Raji (cell line): ENCODE results near the gene DTD2.

Source experiments
- POLR2A ChIP-seq: IDR thresholded peaks from 2 replicates; pipeline ENCODE4 v1.6.1; 2011; ENCODE audit warnings: low read depth, low read length, control low read depth; ENCODE audit not compliant: insufficient read depth

The DTD2 gene

GRCh38 chr14:31457665-31458659 is 656 bp upstream of the DTD2 start:
- TF ChIP-seq POLR2A = no peak

GRCh38 chr14:31449971-31450610 is 7.2 kb downstream of the DTD2 start:
- TF ChIP-seq POLR2A = no peak

- no peak for TF ChIP-seq POLR2A
Measured at GRCh38 chr14:31449136-31449535, 8.2 kb downstream of the DTD2 start.

- no peak for TF ChIP-seq POLR2A
Measured at GRCh38 chr14:31445703-31446102, 11.6 kb downstream of the DTD2 start.

- no peak for TF ChIP-seq POLR2A
Measured at GRCh38 chr14:31442284-31442683, 15.0 kb downstream of the DTD2 start.

- TF ChIP-seq POLR2A = no peak
Measured at GRCh38 chr14:31441273-31442111, 15.8 kb downstream of the DTD2 start.

GRCh38 chr14:31440280-31440679 is 17.0 kb downstream of the DTD2 start:
- no peak for TF ChIP-seq POLR2A

GRCh38 chr14:31439561-31439960 is 17.7 kb downstream of the DTD2 start:
- TF ChIP-seq POLR2A = no peak

GRCh38 chr14:31435276-31435675 is 22.0 kb downstream of the DTD2 start:
- TF ChIP-seq POLR2A = no peak

GRCh38 chr14:31430634-31431264 is 26.6 kb downstream of the DTD2 start:
- TF ChIP-seq POLR2A = no peak

GRCh38 chr14:31429791-31430190 is 27.5 kb downstream of the DTD2 start:
- TF ChIP-seq POLR2A = no peak

GRCh38 chr14:31428011-31428410 is 29.3 kb downstream of the DTD2 start:
- TF ChIP-seq POLR2A = no peak

GRCh38 chr14:31426663-31427062 is 30.6 kb downstream of the DTD2 start:
- no peak for TF ChIP-seq POLR2A

- no peak for TF ChIP-seq POLR2A
Measured at GRCh38 chr14:31425905-31426304, 31.4 kb downstream of the DTD2 start.

- TF ChIP-seq POLR2A = no peak
Measured at GRCh38 chr14:31421200-31421599, 36.1 kb downstream of the DTD2 start.
